Neural cell (in vitro differentiated cells): Measurements from ENCODE around the gene RPUSD3.

ENCODE experiments used
- CTCF ChIP-seq: fragments of 450-650 bp; IDR thresholded peaks from 2 replicates; pipeline ENCODE4 v1.5.1; 2014; ENCODE audit warnings: antibody characterized with exemption, mild to moderate bottlenecking, moderate library complexity; ENCODE audit not compliant: poor library complexity, severe bottlenecking
- EP300 ChIP-seq: fragments of 450-650 bp; conservative IDR thresholded peaks from 2 replicates; pipeline ENCODE4 v1.6.1; 2014; ENCODE audit warnings: antibody characterized with exemption, mild to moderate bottlenecking, moderate library complexity; ENCODE audit not compliant: poor library complexity, severe bottlenecking
- EZH2 ChIP-seq: fragments of 200-600, 300-800 bp; shearing (Covaris generic), sonication (generic); IDR thresholded peaks from 2 replicates; pipeline ENCODE4 v1.6.1; 2014; ENCODE audit warnings: antibody characterized with exemption, low read length, borderline replicate concordance, mild to moderate bottlenecking; ENCODE audit not compliant: insufficient read depth, poor library complexity, severe bottlenecking
- MXI1 ChIP-seq: fragments of 450-650 bp; conservative IDR thresholded peaks from 2 replicates; pipeline ENCODE4 v1.6.1; 2014; ENCODE audit warnings: antibody characterized with exemption, mild to moderate bottlenecking; ENCODE audit not compliant: poor library complexity, severe bottlenecking
- POLR2AphosphoS5 ChIP-seq: IDR thresholded peaks from 2 replicates; pipeline ENCODE4 v1.6.1; 2012
- RAD21 ChIP-seq: fragments of 450-650 bp; conservative IDR thresholded peaks from 2 replicates; pipeline ENCODE4 v1.6.1; 2014; ENCODE audit warnings: antibody characterized with exemption, mild to moderate bottlenecking, moderate library complexity
- REST ChIP-seq: IDR thresholded peaks from 2 replicates; pipeline ENCODE4 v1.6.1; 2012; ENCODE audit warnings: borderline replicate concordance
- SMC3 ChIP-seq: fragments of 450-650 bp; conservative IDR thresholded peaks from 2 replicates; pipeline ENCODE4 v1.6.1; 2014; ENCODE audit warnings: antibody characterized with exemption, mild to moderate bottlenecking, moderate library complexity; ENCODE audit not compliant: poor library complexity
- TAF1 ChIP-seq: IDR thresholded peaks from 2 replicates; pipeline ENCODE4 v1.6.1; 2012; ENCODE audit warnings: low read depth

GRCh38 chr3:9826815-9827573 lies 16.8 kb downstream of the RPUSD3 start:
- no peak for TF ChIP-seq TAF1
- no peak for TF ChIP-seq CTCF
- TF ChIP-seq EP300 = no peak
- TF ChIP-seq EZH2 = no peak
- no peak for TF ChIP-seq POLR2AphosphoS5
- no peak for TF ChIP-seq RAD21
- TF ChIP-seq REST = no peak
- TF ChIP-seq MXI1 = no peak
- no peak for TF ChIP-seq SMC3
